ENCODE data around the gene CDC42EP4. TPM values are rescaled to one million over a fixed set of nuclear protein-coding genes. Genes with fewer than 3 reads are reported as not detected.
A peak's percentile ranks its signal among the peaks of the same experiment; 100 is the strongest.

CDC42EP4 gene
- total RNA-seq, 1 experiment from 2014 or later, result 12.9 TPM

DNA sequence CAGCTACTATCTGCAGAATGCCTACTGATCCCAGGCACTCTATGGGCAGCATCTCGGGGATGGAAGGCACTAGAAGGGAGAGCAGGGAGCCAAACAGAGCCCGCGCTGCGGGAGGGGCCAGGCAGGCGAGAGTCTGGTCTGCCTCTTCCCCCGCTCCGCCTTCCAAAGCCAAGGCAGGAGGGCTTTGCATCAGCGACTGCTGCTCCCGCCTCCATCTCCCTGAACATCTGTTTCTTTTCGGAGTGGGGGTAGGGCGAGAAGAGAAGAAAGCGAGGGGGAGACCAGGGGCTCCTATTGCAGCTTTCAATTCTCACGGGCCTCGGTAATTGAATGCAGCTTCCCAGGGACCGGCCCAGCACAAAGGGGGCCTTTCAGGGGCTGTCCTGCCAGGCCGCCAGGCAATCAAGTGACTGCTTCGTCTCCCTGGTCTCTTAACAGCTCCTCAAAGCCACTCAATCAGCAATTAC lies 31.4 kb upstream of the CDC42EP4 start:
- peak; percentile 79 for DNase-seq (ENCODE audit: low read depth)

DNA sequence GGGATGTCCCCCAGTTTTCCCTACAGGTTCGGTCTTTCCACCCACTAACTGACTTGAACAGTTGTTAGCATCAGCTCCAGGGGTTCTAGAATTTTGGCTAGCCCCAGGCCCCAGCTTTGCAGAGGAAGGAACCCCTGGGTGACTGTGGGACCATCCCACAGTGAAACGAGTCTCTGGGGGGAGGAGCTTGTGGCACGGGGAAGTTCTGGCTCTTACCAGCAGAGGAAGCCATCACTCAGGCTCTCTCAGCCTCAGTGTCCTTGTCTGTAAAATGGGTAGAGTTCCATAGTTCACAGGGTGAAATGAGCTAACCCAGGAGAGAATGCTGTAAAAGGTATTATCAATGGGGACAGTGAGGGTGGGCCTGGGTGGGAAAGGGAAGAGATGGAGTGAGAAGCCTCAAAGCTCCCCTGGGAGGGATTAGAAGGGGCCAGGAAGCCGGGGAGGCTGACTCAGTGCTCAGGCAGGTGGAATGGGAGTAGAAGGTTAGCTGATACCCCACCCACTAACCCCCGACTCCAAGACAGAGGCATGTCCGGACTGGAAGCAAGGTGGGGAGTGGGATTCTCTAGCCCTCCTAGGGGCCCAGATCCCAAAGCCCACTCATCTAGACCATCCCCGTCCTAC lies 30.9 kb upstream of the CDC42EP4 start:
- peak; percentile 63 for DNase-seq (ENCODE audit: low read depth)

DNA sequence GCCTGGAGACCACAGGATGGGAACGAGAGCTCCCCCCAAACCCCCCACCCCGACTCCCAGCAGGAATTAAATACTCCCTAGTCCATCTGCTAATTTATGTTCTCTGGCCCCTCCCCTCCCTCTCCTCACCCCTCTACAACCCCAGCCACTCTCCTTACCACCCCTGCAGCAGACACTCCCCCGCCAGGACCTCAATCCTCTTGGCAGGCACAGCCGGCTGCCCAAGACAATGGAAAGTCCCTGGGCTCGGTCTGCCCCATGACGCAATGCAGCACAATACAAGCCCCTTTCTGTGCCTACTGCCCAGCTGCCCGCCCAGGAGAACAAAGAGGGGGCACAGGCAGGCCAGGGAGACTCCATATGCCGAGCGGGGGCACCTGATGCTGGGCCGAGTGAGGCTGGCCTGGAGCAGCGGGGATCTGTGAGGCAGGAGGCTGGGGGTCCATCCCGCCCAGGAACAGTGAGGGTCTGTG lies 30.3 kb upstream of the CDC42EP4 start:
- peak; percentile 87 for DNase-seq (ENCODE audit: low read depth)

DNA sequence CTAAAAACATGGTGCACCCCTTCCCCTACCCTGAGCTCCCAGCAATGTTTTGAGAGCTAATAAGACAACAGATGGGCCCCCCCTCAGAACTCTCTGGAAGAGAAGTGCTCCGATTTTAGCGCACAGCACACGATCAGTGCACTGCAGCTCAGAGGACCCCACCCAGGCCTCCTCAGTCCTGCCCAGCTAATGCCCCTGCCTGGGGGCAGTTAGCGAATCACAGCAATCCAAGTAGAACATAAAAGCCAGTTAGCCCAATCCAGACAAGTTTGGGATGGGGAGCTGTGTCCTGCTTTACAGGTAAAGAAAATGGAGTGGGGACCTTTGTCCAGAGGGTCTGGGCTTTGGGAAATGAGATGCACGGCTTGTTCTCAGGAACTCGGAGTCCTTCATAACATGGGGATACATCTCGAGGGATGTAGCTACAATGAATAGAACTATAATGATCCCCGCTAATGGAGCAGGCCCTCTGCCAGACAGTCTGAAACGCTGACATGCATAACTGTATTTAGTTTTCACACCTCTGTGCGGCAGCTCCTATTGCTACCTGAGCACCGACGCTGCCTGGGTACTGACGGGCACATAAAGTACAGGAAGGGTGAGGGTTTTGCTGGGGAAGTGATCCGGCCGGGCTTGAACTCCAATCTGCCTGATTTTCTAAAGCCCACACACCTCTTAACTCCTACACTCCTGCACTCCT lies 29.7 kb upstream of the CDC42EP4 start:
- no peak for DNase-seq (ENCODE audit: low read depth)

DNA sequence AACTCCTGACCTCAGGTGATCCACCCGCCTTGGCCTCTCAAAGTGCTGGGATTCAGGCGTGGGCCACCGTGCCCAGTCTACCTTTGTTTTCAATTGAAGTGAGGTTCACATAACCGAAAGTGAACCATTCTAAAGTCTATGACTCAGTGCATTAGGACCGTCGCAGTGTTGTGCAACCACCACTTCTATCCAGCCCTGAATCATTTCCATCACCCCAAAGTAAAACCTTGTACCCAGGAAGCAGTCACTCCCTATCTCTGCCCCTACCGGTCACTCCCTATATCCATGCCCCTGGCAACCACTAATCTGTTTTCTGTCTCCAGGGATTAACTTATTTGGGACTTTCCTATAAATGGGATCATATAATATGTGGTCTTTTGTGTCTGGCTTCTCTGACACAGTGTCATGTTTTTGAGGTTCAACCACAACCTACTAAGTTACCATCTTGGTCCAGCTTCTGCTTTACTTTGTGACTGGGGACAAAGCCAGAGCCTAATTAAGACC lies 28.3 kb upstream of the CDC42EP4 start:
- peak; percentile 95 for DNase-seq (ENCODE audit: low read depth)

DNA sequence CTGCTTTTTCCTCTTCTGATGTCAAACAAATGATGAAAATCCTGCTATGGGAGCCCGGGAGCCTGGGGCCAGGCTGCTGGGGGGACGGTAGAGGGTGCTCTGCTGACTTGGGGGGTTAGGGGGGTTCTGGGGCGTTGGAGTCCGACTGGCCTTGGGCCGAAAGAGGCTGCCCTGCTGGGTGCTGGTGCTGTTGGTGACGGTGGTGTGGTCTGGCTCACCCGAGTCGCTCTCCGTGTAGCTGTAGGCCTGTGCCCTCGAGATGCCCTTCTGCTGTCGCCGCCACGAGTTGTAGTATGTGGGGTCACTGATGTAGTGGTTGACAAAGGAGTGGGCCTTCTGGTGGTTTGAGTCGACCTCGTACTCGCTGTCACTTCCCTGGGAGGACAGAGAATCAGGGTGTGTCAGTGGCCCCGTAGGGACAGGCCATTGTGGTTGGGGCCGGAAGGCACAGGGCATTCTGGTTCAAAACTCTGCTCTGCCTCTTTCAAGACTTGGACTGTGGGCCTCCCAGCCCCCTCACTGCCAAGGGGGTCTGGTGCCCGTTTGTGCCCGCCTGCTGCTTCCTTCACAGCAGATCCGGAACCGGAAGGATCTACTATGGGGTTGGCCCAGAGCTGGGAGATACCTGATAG lies 26.9 kb upstream of the CDC42EP4 start:
- DNase-seq (ENCODE audit: low read depth), result no peak

DNA sequence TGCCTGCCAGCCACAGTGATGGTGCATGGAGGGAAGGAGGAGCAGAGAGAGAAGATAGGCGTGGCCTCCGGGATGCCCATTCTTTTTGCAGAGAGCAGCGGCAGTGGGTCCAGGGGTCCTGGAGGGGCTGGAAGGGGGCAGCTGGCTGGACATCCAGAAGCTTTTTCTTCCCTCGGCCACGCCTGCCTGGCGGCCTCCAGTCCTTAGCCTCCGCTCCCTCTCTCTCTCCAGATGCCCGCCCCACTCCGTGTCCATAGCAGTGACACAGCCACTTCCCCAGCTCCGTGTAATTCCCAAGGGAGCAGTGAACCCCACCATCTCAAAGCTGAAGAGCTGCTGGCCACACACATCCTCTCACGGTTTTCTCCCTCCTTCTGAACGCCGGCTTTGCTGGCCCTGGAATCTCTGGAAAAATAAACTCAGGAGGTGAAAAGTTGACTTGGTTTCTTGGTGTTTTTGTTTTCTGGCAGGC lies 26.3 kb upstream of the CDC42EP4 start:
- no peak for DNase-seq (ENCODE audit: low read depth)

DNA sequence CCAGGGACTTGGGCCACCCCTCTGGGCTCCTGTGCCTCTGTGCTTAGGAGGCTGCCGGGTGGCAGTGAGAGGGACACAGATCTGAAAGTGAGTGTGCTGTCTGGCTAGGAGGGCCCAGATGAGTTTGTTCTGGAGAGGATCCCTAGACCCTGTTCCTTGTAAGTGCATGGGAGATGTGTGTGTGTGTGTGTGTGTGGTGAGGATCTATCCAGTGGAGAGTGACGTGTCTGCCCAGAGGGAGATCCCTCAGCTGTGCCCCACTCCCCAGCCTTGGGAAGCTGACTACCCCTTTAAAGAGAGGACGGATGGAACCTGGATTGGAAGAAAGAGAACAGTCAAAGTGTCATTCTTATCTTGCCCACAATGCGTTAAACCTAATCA lies 25.5 kb upstream of the CDC42EP4 start:
- peak; percentile 13 for DNase-seq (ENCODE audit: low read depth)

DNA sequence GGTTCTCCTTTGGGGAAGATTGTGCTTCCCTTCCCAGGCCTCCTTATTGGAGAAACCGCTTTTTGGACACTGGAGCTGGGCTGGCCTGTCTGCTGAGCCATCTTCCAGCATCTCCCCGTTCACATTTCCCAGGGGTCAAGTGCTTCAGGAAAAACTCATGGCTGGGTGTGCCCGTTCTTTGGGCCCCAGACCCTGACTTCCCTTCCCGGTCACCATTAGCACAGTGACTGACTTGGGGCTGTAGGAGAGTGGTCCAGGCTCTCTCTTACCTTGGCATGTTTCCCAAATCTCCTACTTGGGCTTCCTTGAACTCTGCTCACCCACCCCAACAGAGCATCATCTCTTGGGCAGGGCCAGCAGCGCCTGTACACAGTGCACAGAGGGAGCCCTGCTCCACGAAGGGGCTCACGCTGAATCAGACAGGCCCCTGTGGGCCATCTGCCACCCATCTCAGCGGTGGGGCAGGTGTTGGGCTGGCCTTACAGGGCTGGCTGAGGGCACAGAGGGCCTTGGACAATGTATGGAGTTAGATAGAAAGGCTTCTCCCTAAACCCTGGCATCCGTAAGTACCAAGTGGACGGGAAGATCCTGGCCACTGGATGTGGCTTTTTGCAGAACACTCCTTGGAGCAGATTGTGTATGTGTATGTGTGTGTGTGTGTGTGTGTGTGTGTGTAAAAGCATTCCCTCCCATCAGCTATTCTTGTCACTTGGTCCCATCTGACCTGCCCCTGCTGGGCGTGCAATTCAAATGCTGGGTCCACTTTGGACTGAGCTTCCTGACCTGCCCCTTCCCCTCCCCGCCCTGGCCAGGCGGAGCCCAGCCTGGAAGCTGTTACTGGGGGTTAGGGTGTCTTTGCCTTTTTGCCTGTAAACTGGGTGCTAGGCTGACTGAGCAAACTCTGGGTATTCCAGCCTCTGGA lies 24.9 kb upstream of the CDC42EP4 start:
- DNase-seq (ENCODE audit: low read depth), result no peak

DNA sequence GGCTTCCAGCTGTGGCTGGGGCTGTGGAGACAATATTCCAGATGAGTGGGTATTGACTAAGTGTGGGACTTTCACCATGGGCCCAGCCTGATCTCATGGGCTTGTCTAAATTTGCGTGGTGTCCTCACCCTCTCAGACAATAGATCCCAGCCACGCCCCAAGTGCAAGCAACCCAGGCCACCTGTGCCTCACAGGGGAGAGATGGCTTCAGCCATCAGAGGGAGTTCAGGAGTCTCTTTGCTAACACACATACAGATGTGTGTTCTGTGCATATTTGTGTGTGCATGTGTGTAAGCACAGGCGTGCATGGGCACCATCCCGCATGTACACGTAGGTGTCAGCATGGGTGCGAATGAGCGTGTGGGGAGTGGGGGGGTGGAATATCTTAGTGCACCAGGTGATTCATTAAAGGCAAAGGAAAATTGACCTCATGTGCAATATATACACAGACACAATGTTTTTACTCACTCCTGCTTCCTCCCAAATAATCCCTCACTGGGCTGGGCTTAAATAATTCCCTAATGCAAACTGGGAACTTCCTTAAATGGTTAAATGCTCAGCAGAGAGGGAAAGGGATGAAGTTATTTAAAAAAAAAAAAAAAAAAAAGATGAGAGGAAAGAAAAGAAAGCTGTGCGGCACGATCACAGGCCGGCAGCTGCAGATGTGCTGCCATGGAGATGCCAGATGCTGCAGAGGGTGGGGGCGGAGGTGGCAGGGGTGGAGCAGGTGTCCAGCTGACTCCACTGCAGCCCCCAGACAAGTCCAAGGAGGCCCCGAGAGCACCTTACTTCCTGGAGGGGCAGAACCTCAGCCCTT lies 24.0 kb upstream of the CDC42EP4 start:
- DNase-seq (ENCODE audit: low read depth), result no peak

DNA sequence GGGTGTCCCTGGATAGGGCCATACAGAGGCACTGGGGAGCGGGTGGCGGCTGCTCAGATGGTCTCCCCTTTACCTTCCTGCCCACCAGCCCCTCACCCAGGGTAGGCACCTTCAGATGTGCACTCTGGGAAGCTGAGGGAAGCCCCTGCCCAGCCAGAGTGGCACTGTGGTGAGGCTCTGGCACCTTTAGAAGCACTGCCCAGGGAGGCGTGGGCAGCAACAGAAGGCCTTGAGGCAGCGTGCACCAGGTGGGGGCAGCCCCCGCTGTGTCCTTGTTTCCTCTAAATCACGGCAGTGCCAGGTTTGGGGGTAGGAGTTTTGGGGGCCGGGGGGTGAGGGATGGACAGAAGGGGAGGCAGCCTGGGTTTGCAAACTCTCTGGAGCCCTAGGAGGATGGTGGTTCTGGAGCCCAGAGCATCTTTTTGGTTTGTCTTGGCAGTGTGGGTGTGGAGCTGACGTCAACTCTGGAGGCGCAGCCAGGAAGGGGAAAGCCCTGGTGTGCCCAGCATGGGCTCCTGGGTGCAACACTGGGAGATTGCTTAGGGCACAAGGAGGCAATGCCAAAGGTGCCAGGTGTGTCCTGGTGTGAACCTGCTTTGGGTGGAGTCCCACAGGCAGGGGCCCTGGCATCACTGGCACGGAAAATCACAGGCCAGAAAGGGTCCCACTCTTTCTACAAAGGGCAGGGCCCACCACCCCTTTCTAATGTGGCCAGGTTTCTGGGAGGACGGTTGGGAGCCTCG lies 23.1 kb upstream of the CDC42EP4 start:
- DNase-seq (ENCODE audit: low read depth), result no peak

DNA sequence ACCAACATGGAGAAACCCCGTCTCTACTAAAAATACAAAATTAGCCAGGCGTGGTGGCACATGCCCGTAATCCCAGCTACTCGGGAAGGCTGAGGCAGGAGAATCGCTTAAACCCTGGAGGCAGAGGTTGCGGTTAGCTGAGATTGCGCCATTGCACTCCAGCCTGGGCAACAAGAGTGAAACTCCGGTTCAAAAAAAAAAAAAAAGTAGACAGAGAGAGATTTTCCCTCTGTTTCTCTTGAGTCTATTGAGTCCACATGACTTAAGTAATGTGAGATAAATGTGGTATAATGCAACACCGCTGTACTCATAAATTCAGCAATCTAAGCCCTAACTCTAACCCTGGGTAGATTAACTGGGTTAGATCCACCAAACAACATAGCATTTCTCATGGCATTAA lies 21.6 kb upstream of the CDC42EP4 start:
- DNase-seq (ENCODE audit: low read depth), result peak; percentile 78

DNA sequence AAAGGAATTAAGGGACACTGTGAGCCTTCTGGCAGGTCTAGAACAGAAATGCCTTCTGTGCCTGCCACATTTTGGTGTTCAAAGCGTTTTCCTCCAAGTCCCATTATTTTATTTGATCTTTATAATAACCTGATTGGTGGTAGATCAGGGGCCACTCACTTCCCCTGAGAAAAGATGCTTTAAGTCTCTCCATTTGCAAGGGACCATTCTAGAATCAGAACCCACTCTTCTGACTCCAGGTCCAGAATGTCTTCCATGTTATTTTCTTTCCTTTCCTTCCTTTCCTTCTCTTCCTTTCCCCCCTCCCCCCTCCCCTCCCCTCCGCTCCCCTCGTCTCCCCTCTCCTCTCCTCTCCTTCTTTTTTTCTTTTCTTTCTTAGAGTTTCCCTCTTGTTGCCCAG lies 19.3 kb upstream of the CDC42EP4 start:
- DNase-seq (ENCODE audit: low read depth), result no peak

DNA sequence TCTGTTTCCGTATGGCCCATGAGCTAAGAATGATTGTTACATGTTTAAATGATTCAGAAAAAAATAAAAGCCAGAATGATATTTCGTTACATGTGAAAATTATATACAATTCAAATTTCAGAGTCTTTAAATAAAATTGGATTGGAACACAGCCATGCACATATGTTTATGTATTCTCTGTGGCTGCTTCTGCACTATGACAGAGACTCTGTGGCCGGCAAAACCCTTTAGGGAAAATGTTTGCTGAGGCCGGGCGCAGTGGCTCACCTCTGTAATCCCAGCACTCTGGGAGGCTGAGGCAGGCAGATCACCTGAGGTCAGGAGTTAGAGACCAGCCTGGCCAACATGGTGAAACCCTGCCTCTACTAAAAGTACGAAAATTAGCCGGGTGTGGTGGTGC lies 15.9 kb upstream of the CDC42EP4 start:
- DNase-seq (ENCODE audit: low read depth), result no peak

DNA sequence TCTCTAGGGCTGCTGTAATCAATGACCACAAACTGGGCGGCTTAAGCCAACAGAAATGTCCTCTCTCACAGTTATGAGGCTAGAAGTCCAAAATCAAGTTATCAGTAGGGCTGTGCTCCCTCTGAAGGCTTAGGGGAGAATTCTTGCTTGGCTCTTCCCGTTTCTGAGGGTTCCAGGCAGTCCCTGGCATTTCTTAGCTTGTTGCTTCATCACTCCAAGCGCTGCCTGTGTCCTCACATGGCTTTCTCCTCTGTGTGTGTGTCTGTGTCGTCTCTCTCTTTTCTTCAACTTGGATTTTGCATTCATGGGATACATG lies 13.7 kb upstream of the CDC42EP4 start:
- DNase-seq (ENCODE audit: low read depth), result peak; percentile 18

DNA sequence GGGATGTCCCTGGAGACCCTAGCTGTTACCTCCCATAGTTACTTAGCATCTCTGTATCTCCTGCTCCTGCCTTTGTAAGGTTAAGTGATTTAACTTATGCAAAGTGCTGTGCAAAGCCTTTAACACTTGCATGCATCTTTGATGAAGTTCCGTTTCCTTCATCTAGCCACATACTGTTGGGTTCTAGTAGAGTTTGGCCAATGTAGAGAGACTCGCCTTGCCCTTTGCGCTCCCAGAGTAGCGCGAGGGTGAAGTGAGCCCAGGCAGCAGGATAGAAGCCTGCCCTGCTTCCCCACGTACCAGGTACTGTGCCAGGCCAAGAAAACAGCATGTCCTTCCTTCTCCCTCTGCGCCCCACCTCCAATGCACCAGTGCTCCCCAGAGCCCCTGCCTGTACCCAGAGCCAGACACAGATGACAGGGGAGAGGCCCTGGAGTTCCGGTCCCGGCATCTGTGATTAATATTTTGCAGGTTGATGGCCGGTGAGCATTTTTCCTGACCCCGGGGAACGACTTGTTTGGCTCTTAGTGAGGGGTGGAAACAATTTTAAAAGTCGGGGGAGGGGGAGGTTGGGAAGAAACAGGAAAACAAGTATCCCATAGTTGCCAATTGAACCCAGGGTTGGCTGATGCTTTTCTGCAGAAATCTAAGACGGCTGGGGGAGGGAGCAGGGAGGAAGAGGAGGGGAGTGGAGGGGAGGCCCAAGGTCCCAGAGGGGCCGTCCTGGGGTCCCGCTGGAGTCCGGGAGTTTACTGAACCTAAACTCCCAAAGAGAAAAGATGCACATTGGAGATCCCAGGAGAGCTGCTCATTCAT lies 13.1 kb upstream of the CDC42EP4 start:
- no peak for DNase-seq (ENCODE audit: low read depth)

DNA sequence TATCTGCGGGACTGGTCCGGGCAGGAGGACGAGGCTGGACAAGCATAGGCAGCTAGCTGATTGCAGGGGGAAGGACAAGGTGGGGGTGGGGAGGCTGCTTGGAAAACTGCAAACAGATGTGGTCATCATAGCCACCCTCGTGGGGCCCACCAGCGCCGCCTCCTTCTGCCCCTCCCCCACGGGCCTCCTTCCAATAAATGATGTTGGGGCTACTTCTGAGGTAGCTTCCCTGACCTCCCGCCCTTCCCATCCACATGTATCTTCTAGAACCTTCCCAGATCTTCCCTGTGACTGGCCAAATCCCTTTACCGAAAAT lies 12.3 kb upstream of the CDC42EP4 start:
- DNase-seq (ENCODE audit: low read depth), result peak; percentile 24

DNA sequence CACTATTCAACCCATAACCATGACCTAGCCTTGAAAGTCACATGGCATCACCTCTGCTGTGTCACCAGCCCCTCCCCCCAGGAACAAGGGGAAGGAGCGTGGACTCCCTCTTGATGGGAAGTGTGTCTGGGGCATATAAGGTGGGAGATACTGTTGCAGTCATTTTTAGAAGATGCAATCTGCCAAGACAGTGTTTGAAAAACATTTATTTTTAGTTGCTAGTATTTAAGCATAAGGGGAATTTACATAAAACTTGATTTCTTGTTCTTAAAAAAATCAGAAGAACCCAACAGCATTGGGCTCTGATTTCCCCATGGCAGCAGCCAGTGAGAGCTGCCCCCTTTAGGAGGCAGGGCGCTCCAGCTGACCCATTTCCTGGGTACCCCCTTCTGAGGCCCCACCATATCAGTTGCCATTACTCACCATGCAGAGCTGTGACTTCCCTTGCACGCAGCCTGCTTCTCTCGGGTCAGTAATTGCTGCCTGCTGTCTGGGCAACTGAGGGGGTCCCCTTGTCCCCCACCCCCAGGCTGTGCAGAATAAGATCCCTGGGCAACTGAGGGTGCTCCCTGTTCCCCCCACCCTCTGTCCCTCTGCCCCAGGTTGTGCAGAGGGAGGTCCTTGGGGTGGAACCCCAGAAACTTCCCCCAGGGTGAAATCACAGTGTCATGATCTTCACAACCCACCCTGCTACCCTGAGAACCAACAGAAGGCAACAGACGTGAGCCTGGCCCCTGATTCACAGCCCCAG lies 11.8 kb upstream of the CDC42EP4 start:
- peak; percentile 48 for DNase-seq (ENCODE audit: low read depth)

Measured in RPMI7951 (cell line).